Neural cell (in vitro differentiated cells): ENCODE data around the gene FGD4. TPM values are rescaled to one million over a fixed set of nuclear protein-coding genes. Genes with fewer than 3 reads are reported as not detected.
"Not testable (repeated sequence)": the region's sequence is repeated elsewhere in the genome, so short reads cannot be mapped to it uniquely, and the experiment has no call there.

Experiments
- H2AFZ ChIP-seq: fragments of 200-600, 300-800 bp; sonication (generic), shearing (Covaris generic); 2 replicates; pipeline ENCODE4 v1.6.0; 2014; ENCODE audit warnings: low read depth, mild to moderate bottlenecking, antibody characterized with exemption, low read length, moderate library complexity
- H3F3A ChIP-seq: fragments of 200-600 bp; shearing (Covaris generic); 2 replicates; pipeline ENCODE4 v1.6.1; 2016; ENCODE audit warnings: mild to moderate bottlenecking, moderate library complexity, mixed read lengths, antibody characterized with exemption, low read length; ENCODE audit not compliant: insufficient read depth, poor library complexity, severe bottlenecking
- H3K27ac ChIP-seq: fragments of 200-600, 300-800 bp; sonication (generic), shearing (Covaris generic); 2 replicates; pipeline ENCODE4 v1.5.1; 2014; ENCODE audit warnings: mild to moderate bottlenecking, low read length, moderate library complexity
- H3K27me3 ChIP-seq: fragments of 300-800, 200-600 bp; sonication (generic), shearing (Covaris generic); 2 replicates; pipeline ENCODE4 v1.6.0; 2014; ENCODE audit warnings: mild to moderate bottlenecking, low read depth, low read length, moderate library complexity; ENCODE audit not compliant: insufficient read depth
- H3K36me3 ChIP-seq: fragments of 300-800, 200-600 bp; sonication (generic), shearing (Covaris generic); 2 replicates; pipeline ENCODE4 v1.5.1; 2014; ENCODE audit warnings: mild to moderate bottlenecking, antibody characterized with exemption, low read length, moderate library complexity; ENCODE audit not compliant: insufficient read depth
- H3K4me2 ChIP-seq: fragments of 300-800, 200-600 bp; sonication (generic), shearing (Covaris generic); 2 replicates; pipeline ENCODE4 v1.6.0; 2014; ENCODE audit warnings: mild to moderate bottlenecking, low read length
- H3K4me3 ChIP-seq: fragments of 300-800, 200-600 bp; sonication (generic), shearing (Covaris generic); 2 replicates; pipeline ENCODE4 v1.5.1; 2014; ENCODE audit warnings: mild to moderate bottlenecking, low read length, moderate library complexity
- H3K79me2 ChIP-seq: fragments of 200-600 bp; shearing (Covaris generic); replicated peaks from 2 replicates; pipeline ENCODE4 v1.6.0; 2014; ENCODE audit warnings: mild to moderate bottlenecking, low read length, moderate library complexity; ENCODE audit not compliant: insufficient read depth
- H3K9ac ChIP-seq: fragments of 300-800, 200-600 bp; sonication (generic), shearing (Covaris generic); 2 replicates; pipeline ENCODE4 v1.6.1; 2016; ENCODE audit warnings: mild to moderate bottlenecking, low read length, mixed read lengths
- H3K9me2 ChIP-seq: fragments of 200-600 bp; shearing (Covaris generic); 2 replicates; pipeline ENCODE4 v1.6.1; 2016; ENCODE audit warnings: mild to moderate bottlenecking, low read length, mixed read lengths; ENCODE audit not compliant: insufficient read depth
- H3K9me3 ChIP-seq: fragments of 200-600, 300-800 bp; sonication (generic), shearing (Covaris generic); 2 replicates; pipeline ENCODE4 v1.6.1; 2016; ENCODE audit warnings: mild to moderate bottlenecking, mixed run types, low read length, moderate library complexity, mixed read lengths
- H4K20me1 ChIP-seq: fragments of 200-600 bp; shearing (Covaris generic); 2 replicates; pipeline ENCODE4 v1.6.1; 2016; ENCODE audit warnings: mild to moderate bottlenecking, mixed run types; ENCODE audit not compliant: insufficient read depth
- EP300 ChIP-seq: fragments of 450-650 bp; conservative IDR thresholded peaks from 2 replicates; pipeline ENCODE4 v1.6.1; 2014; ENCODE audit warnings: antibody characterized with exemption, mild to moderate bottlenecking, moderate library complexity; ENCODE audit not compliant: poor library complexity, severe bottlenecking
- EZH2 ChIP-seq: fragments of 200-600, 300-800 bp; shearing (Covaris generic), sonication (generic); IDR thresholded peaks from 2 replicates; pipeline ENCODE4 v1.6.1; 2014; ENCODE audit warnings: antibody characterized with exemption, low read length, borderline replicate concordance, mild to moderate bottlenecking; ENCODE audit not compliant: insufficient read depth, poor library complexity, severe bottlenecking
- MXI1 ChIP-seq: fragments of 450-650 bp; conservative IDR thresholded peaks from 2 replicates; pipeline ENCODE4 v1.6.1; 2014; ENCODE audit warnings: antibody characterized with exemption, mild to moderate bottlenecking; ENCODE audit not compliant: poor library complexity, severe bottlenecking
- POLR2AphosphoS5 ChIP-seq: IDR thresholded peaks from 2 replicates; pipeline ENCODE4 v1.6.1; 2012
- REST ChIP-seq: IDR thresholded peaks from 2 replicates; pipeline ENCODE4 v1.6.1; 2012; ENCODE audit warnings: borderline replicate concordance
- SMC3 ChIP-seq: fragments of 450-650 bp; conservative IDR thresholded peaks from 2 replicates; pipeline ENCODE4 v1.6.1; 2014; ENCODE audit warnings: antibody characterized with exemption, mild to moderate bottlenecking, moderate library complexity; ENCODE audit not compliant: poor library complexity
- TAF1 ChIP-seq: IDR thresholded peaks from 2 replicates; pipeline ENCODE4 v1.6.1; 2012; ENCODE audit warnings: low read depth
- polyA plus RNA-seq: library from polyadenylated mRNA; depleted of rRNA; stranded (reverse); fragments of >200 nt; gene quantifications from 2 replicates; pipeline ENCODE4 v1.2.3, GENCODE V29; 2014

FGD4 gene
- polyA plus RNA-seq, 1 donor from 2014 or later: 24.4 TPM

- peak; percentile 5 for TF ChIP-seq MXI1
- not testable (repeated sequence) for H4K20me1 ChIP-seq, H3K9ac ChIP-seq, H3K27me3 ChIP-seq, H3K4me2 ChIP-seq, H3K9me2 ChIP-seq, H3K36me3 ChIP-seq, H3F3A ChIP-seq, H2AFZ ChIP-seq, H3K27ac ChIP-seq, H3K9me3 ChIP-seq
- Histone ChIP-seq H3K4me3 (peak overlapping the region; percentile 30), H3K79me2 (peaks cover 94% of the 10 kb centered on the region)
These were observed 108.0 kb downstream of the FGD4 start for GRCh38 chr12:32507096-32507941.

GRCh38 chr12:32507942-32508320 is 108.6 kb downstream of the FGD4 start:
- Histone ChIP-seq H4K20me1 (no peaks in the 10 kb centered on the region), H3K4me2 (no peak overlapping the region), H3K27ac (no peak overlapping the region), H3K79me2 (peaks cover 94% of the 10 kb centered on the region), H3K4me3 (peak overlapping the region; percentile 30), H3K9me2 (no peaks in the 10 kb centered on the region), H2AFZ (no peak overlapping the region), H3K9ac (no peak overlapping the region), H3K36me3 (no peaks in the 10 kb centered on the region), H3K9me3 (no peaks in the 10 kb centered on the region), H3K27me3 (no peaks in the 10 kb centered on the region), H3F3A (no peaks in the 10 kb centered on the region)
- TF ChIP-seq EP300 (no peak), REST (no peak), EZH2 (no peak), MXI1 (peak; percentile 13), TAF1 (no peak)

- no peaks in the 10 kb centered on the region for H3K9me3 ChIP-seq
- H3F3A ChIP-seq: no peaks in the 10 kb centered on the region
- H3K4me3 ChIP-seq: peak overlapping the region; percentile 30
- H3K9me2 ChIP-seq: no peaks in the 10 kb centered on the region
- no peaks in the 10 kb centered on the region for H3K36me3 ChIP-seq
- H3K27me3 ChIP-seq: no peaks in the 10 kb centered on the region
- H3K9ac ChIP-seq: no peak overlapping the region
- no peaks in the 10 kb centered on the region for H4K20me1 ChIP-seq
- H3K79me2 ChIP-seq: peaks cover 94% of the 10 kb centered on the region
- no peak for TF ChIP-seq MXI1
- no peak for TF ChIP-seq TAF1
- TF ChIP-seq EZH2: no peak
- TF ChIP-seq SMC3: no peak
- no peak for TF ChIP-seq EP300
- no peak for TF ChIP-seq POLR2AphosphoS5
- no peak overlapping the region for H3K27ac ChIP-seq
- H3K4me2 ChIP-seq: no peak overlapping the region
- H2AFZ ChIP-seq: no peak overlapping the region
These were observed 109.3 kb downstream of the FGD4 start for GRCh38 chr12:32508626-32509025.
